BE2C (cell line): ENCODE data around the gene COMT.

Experiments
- DNase-seq: peaks from one replicate; pipeline ENCODE4 v3.0.0-alpha.2; 2020
- H3K27me3 ChIP-seq: fragments of 250-450 bp; sonication (Bioruptor Pico); 2 replicates; pipeline ENCODE4 v1.5.1; 2020; ENCODE audit warnings: mild to moderate bottlenecking
- H3K36me3 ChIP-seq: fragments of 250-450 bp; sonication (Bioruptor Pico); 2 replicates; pipeline ENCODE4 v1.5.1; 2020; ENCODE audit warnings: mild to moderate bottlenecking
- H3K4me1 ChIP-seq: fragments of 250-450 bp; sonication (Bioruptor Pico); 2 replicates; pipeline ENCODE4 v1.5.1; 2020
- H3K4me3 ChIP-seq: 2 replicates; pipeline ENCODE4 v1.5.1; 2011; ENCODE audit warnings: low read depth, low read length
- H3K9me3 ChIP-seq: fragments of 250-450 bp; sonication (Bioruptor Pico); 2 replicates; pipeline ENCODE4 v1.5.1; 2020
- CTCF ChIP-seq: IDR thresholded peaks from 2 replicates; pipeline ENCODE4 v1.5.1; 2012; ENCODE audit warnings: mild to moderate bottlenecking, low read depth, low read length

The COMT gene

GRCh38 chr22:19901577-19902244 is 39.9 kb upstream of the COMT start:
- H3K36me3 ChIP-seq = peaks cover 5% of the 10 kb centered on the region; the same call in 1 of the 2 replicates
- no peaks in the 10 kb centered on the region for H3K27me3 ChIP-seq
- DNase-seq = no peak
- H3K4me3 ChIP-seq = no peak overlapping the region
- TF ChIP-seq CTCF = no peak
- peaks cover 32% of the 10 kb centered on the region for H3K4me1 ChIP-seq
- no peaks in the 10 kb centered on the region for H3K9me3 ChIP-seq

DNA sequence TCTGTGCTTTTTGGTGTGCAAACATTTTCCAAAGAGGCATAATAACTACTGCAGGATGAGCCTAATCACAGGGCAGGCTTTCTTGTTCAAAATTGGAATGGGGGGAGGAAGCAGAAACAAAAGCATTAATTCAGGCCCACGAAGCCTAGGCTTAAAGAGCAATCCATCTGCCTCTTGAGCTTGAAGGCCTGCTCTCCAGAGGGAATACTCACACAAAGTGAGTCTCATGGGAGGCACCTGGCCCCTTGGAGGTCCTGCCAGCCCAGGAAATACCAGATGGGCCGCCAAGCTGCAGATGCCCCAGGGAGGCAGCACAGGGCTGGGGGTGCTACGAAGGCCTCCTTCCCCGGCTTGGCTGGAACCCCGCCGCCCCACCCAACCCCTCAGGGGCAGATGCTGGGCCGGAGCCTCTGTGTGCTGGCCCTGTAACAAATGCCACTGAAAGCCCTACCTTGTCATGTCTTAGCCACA is 39.3 kb upstream of the COMT start:
- Histone ChIP-seq H3K9me3 (no peaks in the 10 kb centered on the region), H3K4me1 (peaks cover 27% of the 10 kb centered on the region), H3K4me3 (no peak overlapping the region), H3K27me3 (no peaks in the 10 kb centered on the region), H3K36me3 (peaks cover 5% of the 10 kb centered on the region; the same call in 1 of the 2 replicates)
- no peak for TF ChIP-seq CTCF
- DNase-seq = no peak

GRCh38 chr22:19903031-19903430 is 38.5 kb upstream of the COMT start:
- H3K4me1 ChIP-seq = peaks cover 27% of the 10 kb centered on the region
- no peak overlapping the region for H3K4me3 ChIP-seq
- no peak for TF ChIP-seq CTCF
- peaks cover 1% of the 10 kb centered on the region; the same call in 1 of the 2 replicates for H3K36me3 ChIP-seq
- DNase-seq = peak; percentile 57
- no peaks in the 10 kb centered on the region for H3K9me3 ChIP-seq
- H3K27me3 ChIP-seq = no peaks in the 10 kb centered on the region

GRCh38 chr22:19903513-19903912 is 38.1 kb upstream of the COMT start:
- Histone ChIP-seq H3K4me1 (peaks cover 27% of the 10 kb centered on the region), H3K9me3 (no peaks in the 10 kb centered on the region), H3K4me3 (no peak overlapping the region), H3K36me3 (peaks cover 4% of the 10 kb centered on the region; the same call in 1 of the 2 replicates), H3K27me3 (no peaks in the 10 kb centered on the region)
- no peak for DNase-seq
- no peak for TF ChIP-seq CTCF

GRCh38 chr22:19904174-19904856 is 37.3 kb upstream of the COMT start:
- no peak for TF ChIP-seq CTCF
- peaks cover 5% of the 10 kb centered on the region; the same call in 1 of the 2 replicates for H3K36me3 ChIP-seq

GRCh38 chr22:19904935-19905334 is 36.6 kb upstream of the COMT start:
- Histone ChIP-seq H3K36me3 (peaks cover 5% of the 10 kb centered on the region; the same call in 1 of the 2 replicates), H3K4me3 (no peak overlapping the region), H3K4me1 (peaks cover 27% of the 10 kb centered on the region), H3K27me3 (no peaks in the 10 kb centered on the region), H3K9me3 (no peaks in the 10 kb centered on the region)
- DNase-seq = no peak
- no peak for TF ChIP-seq CTCF

More at GRCh38 chr22:19904174-19904856, 37.3 kb upstream of the COMT start:
- no peak for DNase-seq
- Histone ChIP-seq H3K27me3 (no peaks in the 10 kb centered on the region), H3K4me3 (no peak overlapping the region), H3K9me3 (no peaks in the 10 kb centered on the region), H3K4me1 (peaks cover 27% of the 10 kb centered on the region)
